Loucy (cell line): ENCODE measurements around the gene GNB1L.

Experiments used
- H2AFZ ChIP-seq: fragments of 200-600 bp; sonication (generic); 2 replicates; pipeline ENCODE4 v1.6.0; 2016; ENCODE audit warnings: antibody characterized with exemption, mild to moderate bottlenecking, low read length, moderate library complexity
- H3F3A ChIP-seq: fragments of 200-600 bp; 2 replicates; pipeline ENCODE4 v1.6.0; 2016; ENCODE audit warnings: antibody characterized with exemption, low read depth, mild to moderate bottlenecking
- H3K27me3 ChIP-seq: fragments of 200-600 bp; sonication (generic); 2 replicates; pipeline ENCODE4 v1.6.1; 2014; ENCODE audit warnings: low read length, mild to moderate bottlenecking; ENCODE audit not compliant: insufficient read depth, poor library complexity, severe bottlenecking
- H3K36me3 ChIP-seq: fragments of 200-600 bp; sonication (generic); 2 replicates; pipeline ENCODE4 v1.6.1; 2016; ENCODE audit warnings: low read length; ENCODE audit not compliant: insufficient read depth
- H3K4me1 ChIP-seq: fragments of 200-600 bp; sonication (generic); 2 replicates; pipeline ENCODE4 v1.5.1; 2014; ENCODE audit warnings: low read length, mild to moderate bottlenecking; ENCODE audit not compliant: insufficient read depth, poor library complexity, severe bottlenecking
- H3K4me2 ChIP-seq: fragments of 200-600 bp; sonication (generic); 2 replicates; pipeline ENCODE4 v1.6.0; 2014; ENCODE audit warnings: antibody characterized with exemption, low read length, low read depth, mild to moderate bottlenecking; ENCODE audit not compliant: poor library complexity, severe bottlenecking
- H3K4me3 ChIP-seq: fragments of 200-600 bp; sonication (generic); 2 replicates; pipeline ENCODE4 v1.5.1; 2014; ENCODE audit warnings: low read length, mild to moderate bottlenecking, mixed read lengths; ENCODE audit not compliant: poor library complexity, severe bottlenecking
- H3K79me2 ChIP-seq: fragments of 200-600 bp; sonication (generic); 2 replicates; pipeline ENCODE4 v1.6.1; 2014; ENCODE audit warnings: low read length; ENCODE audit not compliant: insufficient read depth
- H3K9ac ChIP-seq: fragments of 200-600 bp; sonication (generic); 2 replicates; pipeline ENCODE4 v1.6.0; 2014; ENCODE audit warnings: mild to moderate bottlenecking, low read depth, low read length, moderate library complexity; ENCODE audit not compliant: poor library complexity, severe bottlenecking
- H3K9me2 ChIP-seq: fragments of 200-600 bp; sonication (generic); replicated peaks from 2 replicates; pipeline ENCODE4 v1.6.1; 2016; ENCODE audit warnings: low read depth, low read length, mixed read lengths
- H3K9me3 ChIP-seq: fragments of 200-600 bp; sonication (generic); 2 replicates; pipeline ENCODE4 v1.6.1; 2014; ENCODE audit warnings: mild to moderate bottlenecking, antibody characterized with exemption, low read length, low read depth; ENCODE audit not compliant: insufficient read depth
- H4K20me1 ChIP-seq: fragments of 200-600 bp; sonication (generic); 2 replicates; pipeline ENCODE4 v1.6.0; 2014; ENCODE audit warnings: antibody characterized with exemption, low read length, mild to moderate bottlenecking; ENCODE audit not compliant: insufficient read depth, poor library complexity, severe bottlenecking
- CTCF ChIP-seq: fragments of 200-600 bp; sonication (generic); conservative IDR thresholded peaks from 2 replicates; pipeline ENCODE4 v1.5.1; 2014; ENCODE audit warnings: mild to moderate bottlenecking, antibody characterized with exemption, low read length
- EZH2phosphoT487 ChIP-seq: fragments of 200-600 bp; IDR thresholded peaks from 2 replicates; pipeline ENCODE4 v1.6.1; 2018; ENCODE audit warnings: antibody characterized with exemption, mild to moderate bottlenecking, moderate library complexity, borderline replicate concordance

GNB1L gene

GRCh38 chr22:19800761-19801244, 53.9 kb downstream of the GNB1L start:
- Histone ChIP-seq H3K36me3 (no peaks in the 10 kb centered on the region), H4K20me1 (no peaks in the 10 kb centered on the region), H3K4me3 (no peak overlapping the region), H3K9ac (no peak overlapping the region), H2AFZ (no peak overlapping the region), H3F3A (no peaks in the 10 kb centered on the region), H3K27me3 (no peaks in the 10 kb centered on the region), H3K9me2 (no peaks in the 10 kb centered on the region), H3K4me2 (no peak overlapping the region), H3K79me2 (no peaks in the 10 kb centered on the region), H3K9me3 (no peaks in the 10 kb centered on the region), H3K4me1 (no peaks in the 10 kb centered on the region)
- TF ChIP-seq CTCF (peak; percentile 39; the same call in 1 of the 2 replicates), EZH2phosphoT487 (no peak)

GRCh38 chr22:19800306-19800705, 54.4 kb downstream of the GNB1L start:
- Histone ChIP-seq H3K79me2 (no peaks in the 10 kb centered on the region), H3K9me2 (no peaks in the 10 kb centered on the region), H3K9me3 (no peaks in the 10 kb centered on the region), H3F3A (no peaks in the 10 kb centered on the region), H3K9ac (no peak overlapping the region), H3K4me2 (no peak overlapping the region), H2AFZ (no peak overlapping the region), H3K27me3 (no peaks in the 10 kb centered on the region), H3K4me3 (no peak overlapping the region), H3K4me1 (no peaks in the 10 kb centered on the region), H4K20me1 (no peaks in the 10 kb centered on the region), H3K36me3 (no peaks in the 10 kb centered on the region)
- no peak for TF ChIP-seq EZH2phosphoT487
- TF ChIP-seq CTCF: no peak

- Histone ChIP-seq H3K79me2 (no peaks in the 10 kb centered on the region), H3K27me3 (no peaks in the 10 kb centered on the region), H3K4me1 (no peaks in the 10 kb centered on the region), H4K20me1 (no peaks in the 10 kb centered on the region), H3K36me3 (no peaks in the 10 kb centered on the region), H3K9ac (no peak overlapping the region), H3K4me3 (no peak overlapping the region), H3F3A (no peaks in the 10 kb centered on the region), H3K4me2 (no peak overlapping the region), H3K9me2 (no peaks in the 10 kb centered on the region), H3K9me3 (no peaks in the 10 kb centered on the region), H2AFZ (no peak overlapping the region)
- TF ChIP-seq CTCF (no peak), EZH2phosphoT487 (no peak)
Observed at GRCh38 chr22:19799322-19800190, 55.1 kb downstream of the GNB1L start.
